Hematopoietic multipotent progenitor cell treated with erythropoietin and hydrocortisone succinate and interleukin-3 and kit ligand, for 15 days (in vitro differentiated cells): ENCODE measurements around the gene BORCS8.
A peak's percentile ranks its signal among the peaks of the same experiment; 100 is the strongest.

ENCODE experiments used
- DNase-seq: peaks from one replicate; pipeline ENCODE4 v3.0.0-alpha.2; 2015; ENCODE audit warnings: low spot score

The BORCS8 gene

DNA sequence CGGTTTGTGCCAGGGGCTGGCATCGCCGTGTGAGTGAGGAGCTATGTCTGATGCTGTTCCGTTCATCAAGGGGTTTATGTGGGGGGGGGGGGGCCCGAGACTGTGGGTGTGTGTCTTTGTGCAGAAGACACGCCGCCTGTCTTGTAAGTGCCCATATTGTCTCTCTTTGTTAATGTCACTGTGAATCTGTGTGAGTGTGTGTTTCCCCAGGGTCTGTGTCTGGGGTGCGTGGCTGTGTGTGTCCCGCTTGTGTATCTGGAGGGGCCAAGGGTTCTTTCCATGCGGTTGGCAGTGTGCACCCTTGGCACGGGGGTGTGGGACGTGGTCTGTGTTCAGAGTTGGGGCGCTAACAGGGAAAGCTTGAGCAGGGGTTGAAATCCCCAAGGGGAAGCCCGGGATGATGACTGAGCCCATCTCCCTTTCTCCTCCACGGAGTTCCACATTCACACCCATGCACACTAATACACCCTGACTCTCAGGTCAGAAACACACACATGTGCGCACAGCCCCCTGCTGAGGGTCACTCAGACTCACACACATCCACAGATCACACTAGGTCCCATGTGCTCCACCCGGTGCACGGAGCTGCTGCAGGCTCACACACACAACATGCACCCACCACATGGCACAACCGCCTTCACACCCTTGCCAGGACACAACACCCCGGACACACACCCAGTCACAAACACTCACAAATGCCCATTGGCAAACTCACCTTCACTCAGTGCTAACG is 21.6 kb upstream of the BORCS8 start:
- no peak for DNase-seq

DNA sequence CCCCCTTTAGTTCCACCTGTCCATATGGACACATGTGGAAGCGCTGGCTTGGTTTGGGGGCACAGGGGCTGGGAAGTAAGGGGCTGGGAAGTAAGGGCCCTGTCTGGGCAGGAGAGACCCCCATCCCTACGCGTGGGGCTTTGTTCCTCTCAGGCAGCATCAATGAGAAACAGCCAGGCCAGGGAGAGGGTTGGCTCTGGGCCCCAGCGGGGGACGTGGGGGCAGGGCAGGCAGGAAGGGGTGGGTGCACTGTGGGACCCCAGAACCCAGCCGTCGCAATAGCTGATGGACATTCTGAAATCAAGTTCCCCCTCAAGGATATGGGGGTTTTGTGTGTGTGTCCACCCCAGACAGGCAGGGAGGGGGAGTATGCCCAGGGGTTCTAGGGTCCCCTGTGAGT is 21.0 kb upstream of the BORCS8 start:
- DNase-seq = no peak

DNA sequence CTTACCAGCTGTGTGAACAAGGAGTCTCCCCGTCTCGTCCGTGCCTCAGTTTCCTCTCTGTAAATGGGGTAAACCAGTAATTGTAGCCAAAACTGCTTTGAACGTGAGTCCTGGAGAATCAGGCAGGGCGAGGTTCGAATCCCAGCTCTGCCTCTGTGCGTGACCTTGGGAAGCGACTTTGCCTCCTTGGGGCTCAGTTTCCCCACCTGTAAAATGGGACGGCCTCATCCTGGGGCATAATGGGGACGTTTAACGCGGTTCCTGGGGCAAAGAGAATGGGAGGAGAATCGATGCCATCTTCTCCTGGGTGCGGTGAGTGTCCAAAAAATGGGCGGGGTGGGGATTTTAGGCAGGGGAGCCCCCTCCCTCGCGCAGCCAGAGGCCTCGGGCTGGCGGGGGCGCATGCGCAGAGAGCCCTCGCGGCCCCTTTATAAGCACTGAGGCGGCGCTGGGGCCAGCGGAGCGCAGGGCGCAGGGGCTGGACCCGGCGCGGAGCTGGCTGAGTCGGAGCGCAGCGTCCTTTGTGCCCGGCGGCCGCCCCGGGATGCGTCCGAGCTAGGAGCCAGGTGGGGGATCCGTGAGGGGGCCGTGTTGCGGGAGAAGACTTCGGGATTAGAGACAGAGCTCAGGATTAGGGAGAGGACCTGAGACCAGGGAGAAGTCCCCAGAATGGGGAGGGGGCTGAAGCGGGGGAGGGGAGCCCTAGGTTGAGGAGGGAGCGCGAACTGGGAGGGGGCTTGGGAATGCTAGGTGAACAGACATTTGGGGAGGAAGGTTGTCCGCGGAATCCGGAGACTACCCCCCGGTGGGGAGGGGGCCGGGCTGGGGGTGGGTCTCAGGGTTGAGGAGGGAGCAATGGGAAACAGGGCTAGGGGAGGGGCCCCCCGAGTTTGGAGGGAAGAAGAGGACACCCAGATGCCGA is 19.8 kb upstream of the BORCS8 start, which contains the start of gene NCAN:
TSS of gene NCAN (plus strand) at position 460 of the 922 bp plus-strand sequence. CDS start 4,996 bp downstream, outside the sequence.
- DNase-seq = no peak

DNA sequence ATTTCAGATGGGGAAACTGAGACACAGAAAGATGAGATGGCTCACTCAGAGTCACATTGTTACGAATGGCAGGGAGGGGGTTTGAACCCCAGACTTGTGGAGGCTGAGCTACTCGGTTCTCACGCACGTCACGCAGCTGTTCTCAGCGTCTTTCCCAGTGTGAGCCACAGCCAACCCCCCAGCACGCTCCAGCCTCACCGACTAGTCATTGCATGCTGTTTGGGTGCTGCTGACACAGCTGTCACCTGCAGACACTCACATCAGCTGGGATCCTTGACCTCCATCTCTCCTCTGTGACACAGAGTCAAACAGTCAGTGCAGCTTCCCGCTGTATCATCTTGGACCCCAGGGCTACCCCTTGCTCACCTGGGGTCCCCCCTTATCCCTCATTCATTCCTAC is 17.4 kb upstream of the BORCS8 start:
- DNase-seq = no peak

DNA sequence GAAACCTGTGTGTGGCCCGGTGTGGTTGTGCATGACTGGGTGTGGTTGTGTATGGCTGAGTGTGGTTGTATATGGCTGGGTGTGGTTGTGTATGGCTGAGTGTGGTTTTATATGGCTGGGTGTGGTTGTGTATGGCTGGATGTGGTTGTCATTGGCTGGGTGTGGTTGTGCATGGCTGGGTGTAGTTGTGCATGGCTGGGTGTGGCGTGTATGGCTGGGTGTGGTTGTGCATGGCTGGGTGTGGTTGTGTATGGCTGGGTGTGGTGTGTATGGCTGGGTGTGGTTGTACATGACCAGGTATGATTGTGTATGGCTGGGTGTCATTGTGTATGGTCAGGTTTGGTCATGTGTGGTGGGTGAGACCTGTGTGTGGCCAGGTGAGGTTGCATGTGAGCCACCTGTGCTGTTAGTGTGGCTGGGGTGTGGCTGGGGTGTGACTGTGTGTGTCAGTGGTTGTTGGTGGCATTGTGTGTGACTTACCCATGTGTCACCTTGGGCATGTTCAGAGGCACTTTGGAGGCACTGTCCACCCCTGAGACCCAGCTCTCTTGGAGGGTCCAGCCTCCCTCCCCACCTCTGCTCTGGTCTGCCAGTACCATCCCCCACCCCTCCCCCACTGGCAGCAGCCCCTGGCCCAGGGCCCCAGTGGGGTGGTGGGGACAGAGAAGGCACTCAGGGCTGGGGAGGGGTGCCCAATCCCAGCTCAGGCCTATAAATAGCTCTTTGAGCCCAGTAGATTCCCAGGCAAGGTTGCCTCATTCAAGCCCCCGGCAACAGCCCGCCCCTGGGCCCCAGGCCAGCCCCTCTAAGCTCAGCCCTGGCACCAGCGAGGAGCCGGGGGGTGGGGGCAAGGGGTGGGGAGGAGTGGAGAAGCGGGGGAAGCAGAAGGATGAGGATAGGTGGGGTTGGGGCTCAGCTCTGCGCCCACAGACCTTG is 16.0 kb upstream of the BORCS8 start:
- no peak for DNase-seq

DNA sequence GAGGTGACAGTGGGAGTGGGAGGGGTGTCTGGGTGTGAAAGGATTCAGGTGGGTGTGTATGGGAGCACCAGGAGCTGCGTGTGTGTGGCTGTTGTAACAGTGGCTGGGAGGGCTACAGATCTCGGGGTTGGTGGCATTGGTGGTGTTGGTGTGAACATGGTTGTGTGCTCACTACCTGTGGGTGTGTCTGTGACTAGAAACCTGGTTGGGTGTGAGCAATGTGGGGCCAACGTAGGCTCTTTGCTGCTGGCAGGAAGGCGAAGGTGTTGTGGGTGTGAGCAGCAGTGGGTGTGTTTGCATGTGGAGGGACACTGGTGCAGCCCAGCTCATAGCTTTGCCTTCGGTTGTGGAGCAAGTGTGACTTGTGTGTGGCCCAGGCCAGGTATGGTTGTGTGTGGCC is 15.0 kb upstream of the BORCS8 start:
- no peak for DNase-seq

DNA sequence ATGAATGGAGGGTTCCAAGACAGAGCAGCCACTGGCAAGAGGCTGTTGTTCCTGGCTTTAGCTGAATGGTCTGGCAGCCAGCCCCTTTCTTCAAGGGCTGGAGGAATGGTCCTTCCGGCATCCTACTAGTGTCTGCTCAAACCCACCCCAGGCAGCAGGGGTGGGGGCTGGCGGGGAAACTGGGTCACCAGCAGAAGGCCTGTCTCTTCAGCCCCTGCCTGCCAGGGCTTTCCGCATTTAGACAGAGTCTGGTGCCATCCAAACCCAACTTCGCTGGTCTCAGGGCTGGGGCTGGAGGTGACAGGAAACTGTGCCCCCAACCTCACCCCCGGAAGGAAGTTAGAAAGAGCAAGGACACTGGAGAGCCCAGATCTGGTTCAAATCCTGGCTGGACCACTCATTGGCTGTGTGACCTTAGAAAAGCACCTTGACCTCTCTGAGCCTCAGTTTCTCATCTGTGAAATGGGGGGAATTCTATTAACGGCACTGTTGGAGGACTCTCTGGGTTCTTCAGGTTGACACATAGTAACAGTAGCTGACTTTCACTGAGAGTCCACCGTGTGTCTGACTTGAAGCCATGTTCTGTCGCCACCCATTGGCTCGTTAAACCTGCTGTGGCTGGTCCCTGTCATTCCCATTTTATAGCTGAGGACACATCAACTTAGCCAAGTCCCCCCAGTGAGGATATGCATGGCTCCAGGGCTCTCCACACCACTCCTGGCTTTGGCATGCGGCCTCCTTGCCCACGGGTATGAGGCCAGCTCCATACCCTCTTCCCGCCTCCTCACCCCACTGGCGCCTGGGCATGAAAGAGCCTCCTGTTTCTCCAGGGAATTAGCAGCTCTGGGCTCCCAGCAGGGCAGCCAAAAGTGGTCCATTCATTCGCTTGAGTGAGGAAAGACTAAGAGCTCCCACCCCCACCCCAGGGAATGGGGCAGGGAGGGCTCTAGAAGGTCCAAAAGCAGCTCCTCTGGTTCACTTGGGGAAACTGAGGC is 13.8 kb upstream of the BORCS8 start:
- no peak for DNase-seq

DNA sequence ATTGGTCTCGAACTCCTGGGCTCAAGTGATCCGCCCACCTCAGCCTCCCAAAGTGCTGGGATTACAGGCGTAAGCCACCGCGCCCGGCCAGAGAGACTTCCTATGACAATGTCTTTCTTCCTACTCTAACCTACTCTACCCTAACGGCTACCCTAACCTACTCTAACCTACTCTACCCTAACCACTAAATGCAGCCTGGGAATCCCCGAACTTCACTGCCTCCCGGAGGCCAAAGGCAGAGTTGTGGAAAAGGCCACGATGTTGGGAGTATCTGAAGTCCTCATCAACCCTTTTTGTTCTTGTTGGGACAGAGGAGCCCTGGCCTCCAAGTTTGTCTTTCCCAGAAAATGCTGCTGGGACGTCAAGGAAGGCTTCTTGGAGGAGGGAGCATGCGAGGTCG is 12.2 kb upstream of the BORCS8 start:
- DNase-seq = no peak

DNA sequence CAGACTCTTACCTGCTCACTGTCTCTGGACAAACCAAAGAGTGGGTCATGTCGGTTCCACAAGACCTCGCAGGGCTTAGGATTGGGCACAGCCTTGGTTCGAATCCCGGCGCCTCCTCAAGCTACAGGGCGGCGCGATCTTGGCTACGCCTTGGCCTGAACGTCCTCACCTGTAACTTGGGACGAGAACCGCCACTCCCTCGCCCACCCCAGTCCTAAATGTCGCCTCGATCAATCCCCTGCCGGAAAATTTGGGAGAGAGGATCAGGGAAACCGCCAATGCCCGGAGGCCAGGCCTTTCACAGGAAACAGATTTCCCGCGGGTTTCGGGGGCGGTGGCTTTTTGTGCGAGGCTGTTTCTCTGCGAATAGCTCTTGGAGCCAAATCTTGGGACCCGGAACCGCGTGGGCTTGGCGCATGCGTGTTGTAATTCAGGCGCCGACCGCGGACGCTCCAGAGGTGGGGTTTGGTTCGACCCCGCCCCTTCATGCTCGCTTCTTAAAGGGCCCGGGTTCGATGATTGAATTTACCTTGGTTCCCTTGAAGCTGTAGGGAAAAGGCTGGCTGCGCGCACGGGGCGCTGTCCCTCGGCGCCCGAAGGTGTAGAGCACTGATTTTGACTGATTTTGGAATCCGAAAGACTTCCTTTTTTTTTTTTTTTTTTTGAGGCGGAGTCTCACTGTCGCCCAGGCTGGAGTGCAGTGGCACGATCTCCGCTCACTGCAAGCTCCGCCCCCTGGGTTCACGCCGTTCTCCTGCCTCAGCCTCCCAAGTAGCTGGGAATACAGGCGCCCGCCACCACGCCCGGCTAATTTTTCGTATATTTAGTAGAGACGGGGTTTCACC is 11.3 kb upstream of the BORCS8 start, which contains the start of gene NR2C2AP:
TSS of gene NR2C2AP (minus strand) at position 403 of the 845 bp plus-strand sequence. CDS start at position 49, 354 bp downstream.
- peak; percentile 89 for DNase-seq

DNA sequence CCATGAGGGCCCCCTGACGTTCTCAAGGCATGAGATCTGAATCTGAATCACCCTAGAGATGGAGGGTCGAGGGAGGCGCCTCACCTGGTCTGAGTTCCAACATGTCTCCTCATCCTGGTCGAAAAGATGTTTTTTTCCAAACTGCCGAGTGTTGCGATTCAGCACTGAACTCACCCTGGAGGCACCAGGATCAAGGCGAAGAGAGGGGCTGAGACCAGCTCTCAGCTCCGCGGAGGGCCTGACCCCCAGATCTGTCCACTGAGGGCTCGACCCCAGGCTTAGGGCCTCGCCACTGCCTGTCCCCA is 10.7 kb upstream of the BORCS8 start:
- DNase-seq = no peak

DNA sequence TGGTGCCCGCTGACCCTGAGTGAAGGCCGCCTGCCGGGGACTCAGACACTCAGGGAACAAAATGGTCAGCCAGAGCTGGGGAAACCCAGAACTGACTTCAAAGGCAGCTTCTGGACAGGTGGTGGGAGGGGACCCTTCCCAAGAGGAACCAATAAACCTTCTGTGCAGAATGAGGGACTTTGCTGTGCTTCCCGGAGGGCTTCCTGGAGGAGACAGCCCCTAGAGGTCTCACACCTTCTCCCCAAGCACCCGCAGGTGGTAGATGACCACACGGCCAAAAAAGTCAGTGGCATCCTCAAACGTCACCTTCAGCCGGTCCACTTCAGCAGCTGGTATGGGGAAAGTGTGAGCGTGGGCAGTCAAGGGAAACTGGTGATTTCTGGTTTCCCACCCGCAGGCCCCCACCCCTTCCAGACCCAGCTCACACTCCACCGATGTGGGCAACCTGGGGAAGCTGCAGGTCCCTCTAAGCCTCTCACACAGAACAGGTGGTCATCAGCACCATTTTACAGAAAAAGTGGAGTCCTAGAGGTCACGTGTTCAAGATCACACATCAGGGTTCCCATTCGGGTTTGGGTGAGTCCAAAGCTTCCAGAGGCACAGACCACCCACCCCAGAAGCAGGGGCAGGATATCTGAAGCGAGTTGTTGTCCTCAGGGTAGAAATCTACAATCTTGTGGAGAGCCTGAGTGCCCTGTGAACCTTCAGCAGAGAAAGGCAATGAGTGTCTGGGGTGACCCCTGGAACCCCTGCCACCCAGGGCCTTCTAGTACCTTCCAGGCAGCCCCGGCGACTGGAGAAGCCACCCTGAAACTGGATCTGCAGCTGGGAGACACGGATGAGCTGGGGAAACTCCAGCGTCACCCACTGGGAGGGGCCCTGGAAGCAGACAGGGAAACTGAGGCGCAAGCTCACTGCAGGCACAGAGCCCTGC is 10.0 kb upstream of the BORCS8 start:
- no peak for DNase-seq

DNA sequence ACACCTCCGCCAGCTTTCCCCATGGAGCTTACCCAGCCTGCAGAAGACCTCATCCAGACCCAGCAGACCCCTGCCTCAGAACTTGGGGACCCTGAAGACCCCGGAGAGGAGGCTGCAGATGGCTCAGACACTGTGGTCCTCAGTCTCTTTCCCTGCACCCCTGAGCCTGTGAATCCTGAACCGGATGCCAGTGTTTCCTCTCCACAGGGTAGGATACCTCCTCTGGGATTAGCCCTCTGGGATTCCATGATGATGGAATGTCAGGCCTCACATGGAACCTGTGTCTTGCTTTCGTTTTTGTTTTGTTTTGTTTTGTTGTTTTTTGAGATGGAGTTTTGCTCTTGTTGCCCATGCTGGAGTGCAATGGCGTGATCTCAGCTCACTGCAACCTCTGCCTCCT is 2.0 kb upstream of the BORCS8 start:
- DNase-seq = no peak

DNA sequence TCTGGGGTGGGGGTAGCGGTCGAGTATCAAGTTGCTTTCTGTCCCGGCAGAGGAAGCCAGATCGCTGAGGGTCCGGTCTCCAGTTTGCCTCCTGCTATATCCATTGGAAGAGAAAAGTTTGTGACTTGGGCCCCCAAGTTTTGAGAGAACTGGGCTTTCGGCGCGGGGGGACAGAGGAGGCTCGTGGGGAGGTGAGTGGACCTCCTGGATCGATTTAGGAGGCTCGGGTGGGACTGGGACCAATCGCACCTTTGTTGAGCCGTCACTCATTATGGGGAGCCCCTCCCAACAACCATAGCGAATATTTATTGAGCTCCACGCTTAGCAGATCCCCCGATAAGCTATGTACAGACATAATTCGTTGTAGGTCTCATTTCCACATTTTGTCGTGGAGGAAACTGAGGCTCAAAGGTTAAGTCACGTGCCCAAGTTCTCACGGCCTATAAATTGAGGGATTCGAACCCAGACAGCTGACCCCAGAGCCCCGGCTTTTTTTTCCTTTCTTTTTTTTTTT is 1.0 kb upstream of the BORCS8 start:
- peak; percentile 54 for DNase-seq

DNA sequence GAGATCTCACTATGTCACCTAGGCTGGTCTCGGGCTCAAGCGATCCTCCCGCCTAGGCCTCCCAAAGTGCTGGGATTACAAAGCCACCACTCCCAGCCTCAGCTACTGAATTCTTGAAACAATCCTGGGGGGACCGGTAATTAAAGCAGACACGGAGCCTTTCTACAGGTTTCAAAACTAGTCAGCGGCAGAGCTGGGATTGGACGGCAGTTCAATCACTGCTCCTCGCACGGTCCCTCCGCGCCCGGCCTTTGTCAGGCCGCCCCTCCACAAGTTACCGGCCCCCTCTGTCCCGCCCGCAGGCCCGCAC is 229 bp downstream of the BORCS8 start:
- DNase-seq = no peak

DNA sequence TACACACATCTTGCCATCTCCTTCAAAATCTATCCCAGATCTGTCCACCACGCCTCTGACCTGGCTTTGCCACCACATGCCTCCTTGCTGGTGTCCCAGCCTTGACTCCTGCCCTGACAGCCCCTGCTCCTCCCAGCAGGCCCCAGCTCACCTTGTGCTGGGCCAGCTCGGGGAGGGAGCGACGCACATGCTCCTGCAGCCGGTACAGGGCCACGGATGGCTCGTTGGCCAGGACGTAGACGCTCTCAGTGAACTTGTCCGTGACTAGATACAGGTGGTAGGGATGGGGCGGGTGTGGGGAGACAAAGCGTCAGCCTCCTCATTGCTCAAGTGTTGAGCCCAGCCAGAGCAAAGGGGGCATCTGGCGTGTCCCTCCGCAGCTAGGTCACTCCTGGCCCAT is 5.2 kb downstream of the BORCS8 start:
- no peak for DNase-seq

DNA sequence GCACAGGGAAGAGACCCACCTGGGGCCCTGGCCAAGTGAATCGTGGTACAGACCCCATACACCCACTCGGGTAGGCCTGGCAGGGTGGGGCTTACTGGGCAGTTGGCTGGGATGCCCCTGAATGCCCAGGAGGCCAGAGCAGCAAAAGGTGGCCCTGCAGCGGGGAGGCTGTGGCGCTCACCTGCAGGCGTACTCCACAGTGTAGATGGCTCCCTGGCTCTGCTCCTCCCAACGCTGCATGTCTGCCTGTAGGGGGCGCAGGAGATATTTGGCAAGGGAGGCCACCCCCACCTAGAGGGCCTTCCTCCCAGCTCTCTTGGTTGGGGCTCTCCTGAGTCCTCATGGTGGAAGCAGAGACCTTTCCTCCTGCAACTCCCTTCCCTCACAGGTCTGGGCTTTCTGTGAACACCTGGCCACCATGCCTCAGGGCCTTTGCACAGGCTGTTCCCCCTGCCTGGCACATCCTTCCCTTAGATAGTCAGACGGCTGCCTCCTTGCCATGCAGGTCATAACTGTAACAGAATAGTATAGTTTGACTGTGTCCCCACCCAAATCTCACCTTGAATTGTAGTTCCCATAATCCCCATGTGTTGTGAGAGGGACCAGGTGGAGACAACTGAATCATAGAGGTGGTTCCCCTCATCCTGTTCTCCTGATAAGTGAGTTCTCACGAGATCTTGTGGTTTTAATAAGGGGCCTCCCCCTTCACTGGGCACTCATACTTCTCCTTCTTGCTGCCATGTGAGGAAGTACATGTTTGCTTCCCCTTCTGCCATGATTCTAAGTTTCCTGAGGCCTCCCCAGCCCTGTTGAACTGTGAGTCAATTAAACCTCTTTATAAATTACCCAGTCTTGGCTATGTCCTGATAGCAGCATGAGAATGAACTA is 5.9 kb downstream of the BORCS8 start:
- DNase-seq = peak; percentile 72

DNA sequence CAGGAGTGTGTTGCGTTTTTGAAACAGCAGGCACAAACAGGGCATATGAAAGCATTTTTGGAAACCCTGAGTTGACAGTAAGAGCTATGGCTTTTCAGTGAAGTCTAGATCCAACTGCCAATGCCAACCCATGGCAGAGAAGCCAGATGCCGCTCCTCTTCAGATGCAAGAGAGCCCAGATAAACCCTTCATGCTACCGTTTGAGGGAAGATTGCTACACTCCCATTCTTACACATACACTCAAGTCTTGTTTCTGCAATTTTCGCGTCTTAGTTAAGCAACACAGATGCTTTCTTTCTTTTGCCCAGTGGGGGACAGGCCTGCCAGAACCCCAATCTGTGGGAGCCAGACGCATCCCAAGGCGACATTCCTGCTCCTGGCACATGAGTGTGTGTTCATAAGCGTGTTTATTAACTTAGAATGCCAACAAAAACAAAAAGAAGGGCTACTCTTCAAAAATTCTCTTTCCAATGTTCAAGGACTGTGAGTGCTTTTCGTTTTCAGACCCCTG is 10.4 kb downstream of the BORCS8 start:
- DNase-seq = no peak
